SU-DHL-6 (cell line): ENCODE results near the gene CHRNE.

Experiments used
- CTCF ChIP-seq: fragments of 200-600 bp; sonication (generic); IDR thresholded peaks from one replicate; pipeline ENCODE4 v1.5.1; 2017; ENCODE audit warnings: antibody characterized with exemption, mild to moderate bottlenecking, low read length, moderate library complexity; ENCODE audit not compliant: insufficient read depth, poor library complexity, severe bottlenecking
- EZH2phosphoT487 ChIP-seq: fragments of 200-600 bp; sonication (generic), shearing (Covaris generic); conservative IDR thresholded peaks from 2 replicates; pipeline ENCODE4 v1.6.1; 2018; ENCODE audit warnings: mild to moderate bottlenecking, antibody characterized with exemption, low read length, moderate library complexity, mixed read lengths

- TF ChIP-seq CTCF (no peak), EZH2phosphoT487 (no peak)
Measured at GRCh38 chr17:4913994-4914393, 11.1 kb upstream of the CHRNE start.
